Eye (tissue), 1 donor: ENCODE measurements around the gene ALOX5AP.

Experiments used
- DNase-seq: peaks from one replicate; pipeline ENCODE4 v3.0.0-alpha.2; 2015

Gene ALOX5AP

GRCh38 chr13:30714629-30715371 is 20.5 kb upstream of the ALOX5AP start:
- DNase-seq: no peak

DNA sequence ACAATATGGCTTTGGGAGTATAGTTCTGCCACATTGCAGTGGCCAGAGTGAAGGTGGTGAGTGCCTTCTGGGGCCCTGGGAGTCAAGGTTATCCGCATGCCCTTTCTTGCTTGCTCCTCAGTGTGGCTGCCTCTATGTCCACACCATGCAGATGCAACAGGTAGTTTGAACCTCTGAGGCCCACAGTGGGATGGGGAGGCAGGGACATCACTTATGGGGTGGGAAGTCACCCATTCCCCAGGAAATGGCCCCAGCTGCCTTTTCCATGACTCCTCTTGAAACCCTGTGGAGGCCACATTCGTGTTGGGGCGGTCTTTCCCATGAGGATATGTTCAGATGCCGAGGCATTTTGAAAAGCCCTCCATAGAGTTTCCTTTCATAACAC is 20.0 kb upstream of the ALOX5AP start:
- no peak for DNase-seq

DNA sequence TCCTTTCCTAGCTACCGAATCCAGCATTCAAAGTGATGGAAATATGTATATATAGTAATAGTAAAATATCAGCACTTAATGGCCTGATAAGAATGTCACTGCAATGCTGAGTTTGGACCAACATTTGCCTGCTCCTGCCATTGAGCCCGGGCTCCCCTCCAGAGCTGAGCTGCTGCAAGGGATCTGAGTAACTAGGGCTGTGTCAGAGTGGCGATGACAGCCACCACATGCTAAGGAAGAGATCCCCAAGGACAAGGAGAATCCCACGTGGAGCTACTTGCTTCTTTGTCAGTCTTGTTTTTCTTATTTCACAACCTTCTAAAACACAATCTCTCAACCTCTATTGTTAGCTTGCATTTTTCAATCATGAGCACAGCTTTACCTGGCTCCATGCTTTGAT is 19.5 kb upstream of the ALOX5AP start:
- DNase-seq: no peak

GRCh38 chr13:30718661-30719524 is 16.4 kb upstream of the ALOX5AP start:
- DNase-seq: no peak

GRCh38 chr13:30719525-30719914 is 15.8 kb upstream of the ALOX5AP start:
- no peak for DNase-seq

DNA sequence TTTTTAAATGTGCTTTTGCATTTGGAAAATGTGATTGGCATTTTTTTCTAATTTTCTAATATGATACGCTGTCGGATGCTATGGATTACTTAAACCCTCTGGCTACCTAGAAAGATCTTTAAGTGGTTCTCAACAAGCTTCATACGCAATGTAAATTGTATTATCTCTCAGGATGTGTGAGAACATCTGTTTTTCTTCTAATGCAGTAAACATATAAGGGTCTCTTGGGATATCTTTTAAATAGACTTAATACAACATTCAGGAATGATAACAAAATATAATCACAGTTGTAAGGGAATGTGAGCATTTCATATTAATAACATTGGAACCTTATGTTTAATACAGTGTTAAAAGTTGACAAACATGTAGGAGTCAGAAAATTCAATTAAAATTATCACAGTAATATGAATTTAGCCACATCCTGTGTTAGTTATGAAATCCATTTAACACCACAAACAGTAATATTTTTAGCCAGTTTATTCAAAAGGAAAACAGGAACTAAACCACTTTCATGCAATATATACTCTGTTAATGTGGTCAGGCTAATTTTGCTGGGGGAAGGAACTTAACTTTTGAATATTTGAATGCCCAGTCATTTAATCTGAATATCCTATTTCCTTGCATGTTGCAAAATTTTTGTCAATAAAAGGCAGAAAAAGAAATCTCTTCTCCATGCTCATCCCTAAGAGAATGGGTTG is 15.0 kb upstream of the ALOX5AP start:
- DNase-seq: no peak

- no peak for DNase-seq
Measured at GRCh38 chr13:30721936-30722335, 13.4 kb upstream of the ALOX5AP start.

- no peak for DNase-seq
Measured at GRCh38 chr13:30722361-30722760, 13.0 kb upstream of the ALOX5AP start.

GRCh38 chr13:30724778-30725177 is 10.6 kb upstream of the ALOX5AP start:
- no peak for DNase-seq

DNA sequence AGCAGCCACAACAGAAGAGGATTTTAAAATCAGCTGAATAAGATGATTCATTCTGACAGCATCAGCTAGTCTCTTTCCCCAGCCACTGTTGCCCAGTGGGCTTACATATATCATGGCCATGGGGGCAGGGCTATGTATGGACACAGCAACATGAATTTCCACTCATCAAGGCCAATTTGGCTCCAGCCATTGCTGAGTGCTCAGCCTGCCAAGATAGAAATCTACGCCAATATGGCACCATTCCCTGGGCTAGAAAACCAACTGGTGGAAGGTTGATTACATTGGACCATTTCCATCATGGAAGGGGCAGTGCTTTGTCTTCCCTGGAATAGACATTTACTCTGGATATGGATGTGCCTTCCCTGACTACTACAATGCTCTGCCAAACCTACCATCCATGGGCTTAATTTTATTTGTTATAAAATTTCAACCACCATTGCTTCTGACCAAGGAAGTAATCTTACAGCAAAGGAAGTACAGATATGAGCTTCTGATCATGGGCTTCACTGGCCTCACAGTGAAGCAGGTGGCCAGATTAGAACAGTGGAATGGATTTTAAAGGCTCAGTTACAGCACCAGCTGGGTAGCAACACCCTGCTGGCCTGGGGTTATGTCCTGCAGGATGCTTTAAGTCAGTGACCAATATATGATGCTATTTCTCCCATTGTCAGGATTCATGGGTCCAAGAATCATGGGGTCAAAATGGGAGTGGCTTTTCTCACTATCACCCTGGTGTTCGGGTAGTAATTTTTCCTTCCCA is 9.8 kb upstream of the ALOX5AP start:
- no peak for DNase-seq

DNA sequence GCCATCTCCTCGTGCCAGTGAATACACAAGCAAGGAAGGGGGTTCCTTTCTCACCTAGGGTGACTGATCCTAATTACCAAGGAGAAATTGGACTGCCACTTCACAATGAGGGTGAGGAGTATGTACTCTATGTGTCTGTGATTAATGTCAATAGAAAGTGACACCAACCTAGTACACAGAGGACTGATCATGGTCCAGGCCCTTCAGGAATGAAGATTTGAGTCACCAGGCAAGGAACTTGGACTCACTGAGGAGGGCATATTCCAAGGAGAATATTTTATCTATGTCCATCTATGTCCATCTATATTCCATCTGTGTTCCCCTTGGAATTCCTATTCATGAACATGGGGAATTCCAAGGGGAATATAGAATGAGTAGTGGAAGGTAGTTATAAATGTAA is 9.2 kb upstream of the ALOX5AP start:
- no peak for DNase-seq

DNA sequence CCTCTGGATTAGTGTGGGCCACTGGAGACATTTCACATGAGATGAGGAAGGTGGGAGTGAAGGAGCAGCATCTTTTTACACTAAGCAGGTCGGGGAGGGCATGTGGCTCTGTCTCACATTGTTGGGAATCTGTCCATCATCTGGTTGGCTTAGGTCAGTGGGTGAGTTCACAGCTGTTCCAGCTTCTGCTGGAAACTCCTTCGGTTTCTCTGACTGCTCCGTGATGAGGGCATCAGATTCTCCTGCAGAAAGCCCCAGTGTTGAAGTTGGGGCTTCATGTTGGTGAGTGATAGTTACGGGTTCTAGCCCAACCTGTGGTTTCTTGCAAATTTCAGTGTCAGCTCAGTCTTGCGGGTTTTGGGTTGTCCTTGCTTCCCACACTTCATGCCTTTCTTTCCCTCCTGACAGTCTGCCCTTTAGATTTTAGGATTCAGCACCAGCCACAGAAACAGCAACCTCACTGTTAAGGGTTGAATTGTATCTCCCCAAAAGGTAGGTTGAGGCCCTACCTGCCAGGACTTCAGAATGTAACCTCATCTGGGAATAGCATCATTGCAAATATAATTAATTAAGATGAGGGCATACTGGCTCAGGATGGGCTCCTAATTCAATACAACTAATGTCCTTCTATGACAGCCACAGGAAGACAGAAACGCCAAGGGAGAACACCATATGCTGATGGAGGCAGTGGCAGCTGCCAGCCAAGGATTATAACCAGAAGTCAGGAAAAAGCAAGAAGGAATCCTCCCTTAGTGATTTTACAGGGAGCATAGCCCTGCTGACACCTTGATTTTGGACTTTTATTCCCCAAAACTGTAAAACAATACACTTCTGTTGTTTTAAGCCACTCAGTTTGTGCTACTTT is 7.6 kb upstream of the ALOX5AP start:
- DNase-seq: no peak

DNA sequence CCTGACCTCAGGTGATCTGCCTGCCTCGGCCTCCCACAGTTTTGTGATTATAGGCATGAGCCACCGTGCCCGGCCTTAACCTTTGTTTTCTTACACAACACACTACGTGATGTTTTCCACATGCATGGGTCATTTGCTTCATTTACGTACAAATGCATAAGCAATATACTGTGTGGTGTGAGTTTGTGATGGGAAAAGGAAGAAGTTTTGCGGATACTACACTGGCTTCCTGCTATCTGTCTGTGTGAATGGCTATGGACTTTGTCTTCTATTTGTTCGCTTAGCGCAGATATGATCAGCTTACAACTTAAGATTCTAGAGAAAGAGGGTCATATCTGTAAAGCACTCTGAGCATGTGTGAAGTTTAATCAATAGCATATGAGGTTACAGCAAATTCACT is 5.5 kb upstream of the ALOX5AP start:
- peak; percentile 44 for DNase-seq

DNA sequence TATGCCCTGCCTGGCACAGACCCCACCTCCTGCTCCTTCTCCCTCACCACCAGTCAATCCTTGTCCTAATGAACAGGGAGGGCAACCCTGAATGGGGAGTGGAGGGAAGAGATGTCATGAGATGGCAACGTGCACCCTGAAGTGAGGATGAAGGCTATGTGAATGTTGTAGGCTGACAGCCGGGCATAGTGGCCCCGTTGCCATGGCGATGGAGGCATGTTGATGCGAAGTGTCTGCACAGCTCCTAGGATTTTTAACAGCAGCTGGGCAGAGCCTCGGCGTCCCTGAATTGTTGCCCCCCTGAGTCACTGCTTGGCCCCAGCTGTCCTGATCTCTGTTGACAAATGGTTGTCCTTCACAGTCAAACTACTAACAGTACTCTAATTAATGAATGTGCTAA is 4.8 kb upstream of the ALOX5AP start:
- DNase-seq: peak; percentile 92

- DNase-seq: no peak
Measured at GRCh38 chr13:30731361-30732045, 3.8 kb upstream of the ALOX5AP start.

GRCh38 chr13:30732046-30732390 is 3.3 kb upstream of the ALOX5AP start:
- no peak for DNase-seq

- no peak for DNase-seq
Measured at GRCh38 chr13:30734439-30734838, 904 bp upstream of the ALOX5AP start.

DNA sequence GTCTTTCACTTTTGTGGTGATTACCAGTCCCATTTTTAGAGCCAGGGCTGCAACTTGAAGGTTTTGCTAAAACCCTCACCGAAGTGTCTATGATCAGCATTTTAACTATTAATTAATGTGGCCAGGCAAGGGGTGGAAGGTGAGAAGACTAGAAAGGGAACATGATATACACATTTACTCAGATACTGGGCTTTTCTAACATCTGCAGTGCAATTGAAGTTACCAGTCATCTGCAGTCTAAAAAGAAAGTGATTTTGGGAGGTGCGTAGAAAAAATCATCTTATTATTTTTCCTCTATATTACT is 481 bp downstream of the ALOX5AP start:
- DNase-seq: no peak

DNA sequence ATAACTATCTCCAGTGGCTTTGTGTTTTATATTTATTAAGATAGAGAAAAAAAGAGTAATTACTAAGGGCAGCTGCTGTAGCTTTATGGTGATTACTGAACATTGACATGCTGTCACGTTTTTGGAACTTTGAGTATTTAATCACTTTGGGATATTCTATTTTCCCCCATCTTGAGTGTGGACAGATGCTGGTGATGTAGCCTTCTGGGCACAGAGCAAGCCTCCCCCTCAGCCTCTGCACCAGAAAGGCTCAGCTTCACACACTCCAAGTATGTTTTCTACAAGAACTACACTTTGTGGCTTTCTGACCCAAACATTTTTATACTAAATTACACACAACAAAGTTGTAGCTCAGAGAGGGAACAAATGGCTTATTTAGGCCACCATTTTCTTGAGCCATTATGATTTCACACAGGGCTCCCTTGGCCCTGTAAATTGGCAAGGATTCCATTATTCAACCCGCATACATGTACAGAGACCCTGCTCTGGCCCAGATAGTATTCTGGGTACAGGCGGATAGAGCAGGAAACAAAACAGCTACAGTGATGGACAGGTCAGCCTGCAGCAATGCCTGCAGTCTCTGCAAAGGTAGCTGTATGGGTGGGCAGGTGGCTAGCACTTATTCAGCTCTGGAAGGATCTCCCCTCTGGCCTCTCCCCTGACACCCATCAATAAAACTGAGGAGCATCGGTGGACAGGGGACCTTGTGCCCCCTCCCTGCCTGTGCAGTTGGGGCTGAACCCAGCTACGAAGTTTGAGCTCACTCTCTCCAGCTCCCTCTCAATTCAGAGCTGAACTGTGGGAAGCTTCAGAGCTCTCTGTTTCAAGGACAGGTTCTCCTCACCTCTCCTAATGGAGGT is 1.3 kb downstream of the ALOX5AP start:
- DNase-seq: no peak

DNA sequence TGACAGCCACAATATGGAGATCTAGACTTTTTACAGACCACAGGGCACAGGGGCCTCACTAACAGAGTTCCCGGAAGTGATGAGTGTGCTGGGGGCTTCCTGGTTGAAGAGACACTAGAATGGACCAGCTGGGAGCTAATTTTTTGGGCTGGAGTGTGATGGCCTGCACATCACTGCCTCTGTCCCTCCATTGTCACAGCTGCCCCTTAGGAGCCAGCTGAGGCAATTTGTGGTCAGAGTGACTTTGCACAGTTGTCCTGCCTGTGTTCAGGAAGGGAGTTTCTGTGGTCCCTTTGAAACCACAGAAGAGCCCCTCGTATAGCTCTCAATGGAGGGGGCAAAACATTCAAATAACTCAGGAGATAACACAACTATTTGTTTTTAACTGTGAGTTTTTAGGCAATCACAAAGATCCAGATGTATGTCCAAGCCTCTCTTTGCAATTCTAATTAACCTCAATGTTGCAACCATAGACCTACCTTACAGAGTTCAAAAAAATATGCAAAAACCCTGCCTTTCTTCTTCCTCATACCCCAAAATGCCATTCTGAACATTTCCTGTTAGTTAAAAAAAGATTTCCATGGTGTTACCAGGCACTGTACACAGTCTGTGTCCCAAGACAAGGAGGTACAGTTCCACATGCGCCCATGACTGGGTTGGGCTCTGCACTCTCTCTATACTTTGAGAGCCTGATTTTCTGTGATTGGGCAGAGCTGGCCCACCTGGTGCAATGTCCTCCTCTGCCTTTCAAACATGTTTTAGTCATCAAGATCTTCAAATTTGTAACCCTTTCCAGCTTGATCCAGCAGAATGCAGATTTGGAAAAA is 2.4 kb downstream of the ALOX5AP start:
- DNase-seq: no peak
